ENCODE measurements around the gene DOK7. TPM values are rescaled to one million over a fixed set of nuclear protein-coding genes. Genes with fewer than 3 reads are reported as not detected.
"Not testable (repeated sequence)": the region's sequence is repeated elsewhere in the genome, so short reads cannot be mapped to it uniquely, and the experiment has no call there.

The DOK7 gene
- total RNA-seq, 1 experiment from 2014 or later = 17.6 TPM

DNA sequence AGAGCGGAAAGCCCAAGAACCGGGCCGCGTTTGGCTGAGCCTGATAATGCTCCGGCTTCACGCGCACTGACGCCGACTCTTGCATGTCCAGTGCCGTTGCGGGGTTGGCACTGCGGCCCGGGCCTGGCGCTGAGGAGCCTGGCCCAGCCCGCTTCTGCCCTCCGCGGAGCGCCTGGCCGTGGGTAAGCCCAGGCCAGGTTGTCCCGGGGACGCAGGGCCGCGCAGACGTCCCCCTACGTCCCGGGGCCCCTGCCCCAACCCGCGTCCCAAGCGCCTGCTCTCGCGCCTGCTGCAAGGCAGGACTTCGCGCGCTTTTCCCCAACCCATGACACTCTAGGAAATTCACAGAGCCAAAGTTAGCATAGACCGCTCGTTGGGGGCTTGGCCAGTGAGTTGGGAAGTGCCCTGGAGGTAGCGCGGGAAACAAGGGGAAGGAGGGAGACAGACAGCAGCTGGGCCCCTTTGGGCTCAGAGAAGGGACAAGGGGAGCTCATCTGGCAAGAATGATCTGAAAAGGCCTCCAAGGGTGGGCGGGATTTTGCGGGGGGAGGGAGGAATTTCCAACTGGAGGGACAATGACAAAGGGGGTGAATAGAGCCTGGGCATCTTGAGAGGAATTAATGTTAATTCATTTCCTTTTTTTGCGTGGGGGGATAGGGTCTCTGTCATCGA, 69.8 kb downstream of the DOK7 start:
- no peak for DNase-seq (ENCODE audit: low spot score)

DNA sequence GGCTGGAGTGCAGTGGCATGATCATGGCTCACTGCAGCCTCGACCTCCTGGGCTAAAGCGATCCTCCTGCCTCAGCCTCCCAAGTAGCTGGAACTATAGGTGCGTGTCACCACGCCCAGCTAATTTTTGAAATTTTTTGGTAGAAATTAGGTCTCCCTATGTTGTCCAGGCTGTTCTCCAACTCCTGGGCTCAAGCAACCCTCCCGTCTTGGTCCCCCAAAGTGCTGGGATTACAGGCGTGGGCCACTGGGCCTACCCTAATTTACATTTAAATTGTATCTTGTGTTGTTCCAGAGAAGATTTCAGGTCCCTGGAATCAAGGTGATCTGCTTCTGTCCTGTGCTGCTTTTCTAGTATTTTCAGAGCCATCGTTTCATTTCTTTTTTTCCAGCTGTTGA, 70.3 kb downstream of the DOK7 start:
- DNase-seq (ENCODE audit: low spot score) = no peak

DNA sequence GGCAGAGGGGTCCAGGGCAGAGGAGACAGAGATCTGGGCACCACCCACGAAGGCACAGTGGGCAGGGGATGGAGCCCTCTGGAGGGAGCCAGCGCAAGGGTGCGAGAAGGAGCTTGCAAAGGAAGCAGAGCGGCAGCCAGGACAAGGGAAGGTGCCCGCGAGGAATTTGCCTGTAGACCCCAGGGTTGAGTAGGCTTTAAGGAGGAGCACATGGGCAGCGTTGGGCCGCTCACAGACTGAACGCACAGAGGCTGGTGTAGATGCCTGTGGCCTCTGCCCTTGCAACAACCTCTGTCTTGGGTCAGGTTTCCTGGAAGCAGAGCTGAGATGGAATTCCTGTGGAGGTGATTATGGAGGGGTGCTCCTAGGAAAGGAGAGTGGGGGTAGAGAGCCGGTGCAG, 72.7 kb downstream of the DOK7 start:
- not testable (repeated sequence) for DNase-seq (ENCODE audit: low spot score)

DNA sequence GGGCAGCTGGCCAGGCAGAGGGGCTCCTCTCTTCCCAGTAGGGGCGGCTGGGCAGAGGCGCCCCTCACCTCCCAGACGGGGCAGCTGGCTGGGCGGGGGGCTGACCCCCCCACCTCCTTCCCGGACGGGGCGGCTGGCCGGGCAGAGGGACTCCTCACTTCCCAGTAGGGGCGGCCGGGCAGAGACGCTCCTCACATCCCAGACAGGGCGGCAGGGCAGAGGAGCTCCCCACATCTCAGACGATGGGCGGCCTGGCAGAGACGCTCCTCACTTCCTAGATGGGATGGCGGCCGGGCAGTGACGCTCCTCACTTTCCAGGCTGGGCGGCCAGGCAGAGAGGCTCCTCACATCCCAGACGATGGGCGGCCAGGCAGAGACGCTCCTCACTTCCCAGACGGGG, 75.8 kb downstream of the DOK7 start:
- not testable (repeated sequence) for DNase-seq (ENCODE audit: low spot score)

DNA sequence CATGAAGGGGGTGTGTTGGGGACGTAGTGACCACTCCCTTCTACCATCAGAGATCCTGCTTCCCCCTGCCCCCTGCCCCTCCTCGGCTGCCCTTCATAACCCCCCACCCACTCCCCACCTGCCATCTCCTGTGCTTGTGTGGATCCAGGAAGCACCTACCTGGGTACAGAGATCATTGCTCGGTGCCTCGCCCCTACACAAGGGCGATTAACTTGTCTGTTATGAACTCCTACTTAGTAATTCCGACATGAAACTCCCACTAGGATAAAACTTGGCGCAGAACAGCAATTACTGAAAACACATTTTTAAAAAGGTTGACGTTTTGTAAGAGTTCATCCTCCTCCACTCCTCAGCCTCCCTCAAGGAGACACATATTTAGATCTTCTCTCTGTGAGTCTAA, 80.3 kb downstream of the DOK7 start:
- not testable (repeated sequence) for DNase-seq (ENCODE audit: low spot score)

Other genes with a start within 250 kb of the DOK7 start
- 0.41 and 0.44 TPM in 2 replicates for gene MSANTD1, start 214.1 kb upstream of the DOK7 start, total RNA-seq (2014; rRNA removed; shearing (Covaris generic))
- gene RGS12, start 170.3 kb upstream of the DOK7 start, total RNA-seq (2014; rRNA removed; shearing (Covaris generic)) = 7.1 and 7.6 TPM in 2 replicates
- gene HGFAC, start 21.3 kb upstream of the DOK7 start, total RNA-seq (2014; rRNA removed; shearing (Covaris generic)) = 0.13 TPM in 1 of 2 replicates, not detected in the other
- 156 and 190 TPM in 2 replicates for gene LRPAP1, start 69.1 kb downstream of the DOK7 start, total RNA-seq (2014; rRNA removed; shearing (Covaris generic))